GM21526 (cell line): ENCODE results near the gene SERP2.

Source experiments
- ATAC-seq: cut with Tn5 transposase; IDR thresholded peaks from one replicate; pipeline ENCODE4 v1.9.1; 2021; ENCODE audit warnings: moderate library complexity; ENCODE audit not compliant: unreplicated experiment, low FRiP score

Gene SERP2

DNA sequence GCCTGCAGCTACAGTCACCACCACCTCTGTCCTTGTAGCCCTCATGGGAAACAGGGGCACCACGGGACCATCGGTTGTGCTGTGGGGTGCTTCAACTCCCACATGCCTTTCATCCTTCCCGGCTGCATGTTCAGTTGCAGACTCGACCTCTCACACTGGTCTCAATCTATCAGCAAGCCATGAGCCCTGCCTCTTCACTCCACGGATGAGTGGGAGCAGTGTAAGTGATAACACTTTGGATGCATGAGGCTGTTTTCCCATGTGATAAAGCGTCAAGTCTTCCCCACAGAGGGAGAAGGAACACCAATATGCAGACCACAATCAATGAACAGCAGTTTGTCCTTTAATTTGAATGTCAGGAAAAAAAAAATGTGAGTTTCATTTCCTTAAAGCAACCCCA lies 12.2 kb downstream of the SERP2 start:
- no peak for ATAC-seq

DNA sequence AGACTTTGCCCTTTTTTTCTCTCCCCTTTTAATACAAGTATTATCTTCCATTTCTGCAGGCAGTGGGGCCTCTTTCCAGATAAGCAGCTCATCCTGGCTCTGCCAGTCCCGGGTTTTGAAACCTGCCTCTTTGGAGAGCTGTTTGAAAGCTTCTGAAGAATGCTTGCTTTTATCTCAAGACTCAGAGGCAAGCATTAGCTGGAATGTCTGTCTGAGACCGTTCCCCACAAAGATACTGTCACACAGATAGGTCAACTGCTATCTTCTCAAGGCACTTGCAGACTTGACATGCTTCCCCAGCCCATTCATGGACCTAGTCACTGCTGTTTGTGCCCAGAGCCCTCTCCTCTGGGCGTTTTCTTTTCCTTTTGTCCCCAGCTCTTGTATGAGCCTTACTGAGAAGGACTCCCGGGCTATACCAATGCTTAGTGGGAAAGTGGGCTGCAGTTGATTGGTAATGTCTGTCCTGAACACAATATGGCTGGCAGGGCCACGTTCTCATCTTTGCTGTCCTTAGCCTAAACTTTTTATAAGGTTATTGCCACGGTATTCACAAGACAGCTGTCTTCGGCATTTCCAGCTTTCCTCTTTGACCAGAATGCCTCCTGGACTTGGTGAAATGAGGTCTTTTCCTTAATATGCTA lies 13.4 kb downstream of the SERP2 start:
- ATAC-seq = no peak

DNA sequence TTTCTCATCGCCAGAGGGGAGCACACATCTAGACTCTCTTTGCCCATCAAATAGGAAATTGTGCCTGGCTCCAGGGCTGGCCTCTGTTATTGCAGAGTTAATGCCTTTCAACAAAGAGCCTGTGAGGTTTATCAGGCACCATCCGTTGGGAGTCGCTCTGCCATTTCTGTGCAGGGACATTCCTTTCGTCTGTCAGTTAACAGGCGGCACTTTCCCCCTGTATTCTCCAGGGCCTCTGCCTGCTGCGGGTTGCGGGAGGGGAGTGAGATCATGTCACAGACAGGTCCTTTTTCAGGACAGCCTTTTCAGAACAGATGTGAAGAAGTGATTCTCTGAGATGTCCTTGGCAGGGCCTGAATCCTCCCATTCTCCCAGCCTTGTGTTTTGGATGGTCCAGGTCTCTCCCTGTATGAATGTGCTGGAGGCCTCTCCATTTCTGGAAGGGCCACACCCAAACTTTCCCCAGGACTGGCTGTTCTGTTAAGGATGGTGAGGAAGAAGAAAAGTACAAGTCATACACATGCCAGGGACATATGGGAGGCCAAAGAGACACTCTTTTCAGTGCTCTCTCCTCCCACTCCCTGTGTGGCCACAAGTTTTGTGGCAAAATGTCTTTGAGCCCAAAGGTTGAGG lies 14.9 kb downstream of the SERP2 start:
- no peak for ATAC-seq

DNA sequence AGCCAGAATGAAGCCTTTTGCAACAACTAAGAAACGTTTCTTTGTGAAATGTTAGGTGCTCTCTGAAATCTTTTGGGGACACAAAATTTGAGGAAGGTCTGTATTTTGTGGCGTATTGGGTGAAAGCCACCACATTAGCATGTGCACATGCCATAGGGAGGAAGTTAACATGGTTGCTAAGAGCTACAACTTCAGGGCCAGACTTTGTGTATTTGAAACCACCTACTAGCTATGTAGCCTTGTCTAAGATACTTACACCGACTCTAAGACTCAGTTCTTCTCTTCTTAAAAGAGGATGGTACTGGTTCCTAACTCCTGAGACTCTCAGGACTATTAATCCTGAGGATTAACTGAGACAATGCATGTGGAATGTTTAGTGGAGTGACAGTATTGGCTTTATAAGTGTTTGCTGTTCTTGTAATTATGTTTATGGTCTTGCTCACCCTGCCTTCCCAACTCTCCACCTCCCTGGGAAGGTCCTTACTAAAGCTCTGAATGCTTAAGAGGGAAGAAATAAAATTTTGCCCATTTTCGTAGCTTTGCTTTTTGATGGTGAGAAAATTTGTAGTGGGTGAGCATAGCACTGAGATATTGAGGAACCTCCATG lies 15.5 kb downstream of the SERP2 start:
- ATAC-seq = no peak

DNA sequence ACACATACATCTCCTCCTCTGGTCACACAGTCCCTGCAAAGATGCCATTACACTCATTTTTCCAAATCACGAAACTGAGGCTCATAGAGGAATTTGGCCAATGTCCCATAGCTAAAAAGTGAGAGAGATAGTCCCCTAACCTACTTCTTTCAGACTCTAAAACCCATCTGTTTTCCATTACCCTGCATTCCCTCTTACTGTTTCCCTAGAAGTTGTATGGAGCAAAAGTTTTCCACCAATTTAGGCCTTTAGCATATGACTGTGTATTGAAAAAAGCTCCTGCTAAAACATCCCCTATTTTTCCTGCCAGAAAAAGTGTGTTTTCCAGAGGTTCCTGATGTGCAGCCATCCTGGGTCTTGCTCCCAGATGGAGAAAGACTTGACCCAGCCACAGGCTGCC lies 16.3 kb downstream of the SERP2 start:
- ATAC-seq = no peak

DNA sequence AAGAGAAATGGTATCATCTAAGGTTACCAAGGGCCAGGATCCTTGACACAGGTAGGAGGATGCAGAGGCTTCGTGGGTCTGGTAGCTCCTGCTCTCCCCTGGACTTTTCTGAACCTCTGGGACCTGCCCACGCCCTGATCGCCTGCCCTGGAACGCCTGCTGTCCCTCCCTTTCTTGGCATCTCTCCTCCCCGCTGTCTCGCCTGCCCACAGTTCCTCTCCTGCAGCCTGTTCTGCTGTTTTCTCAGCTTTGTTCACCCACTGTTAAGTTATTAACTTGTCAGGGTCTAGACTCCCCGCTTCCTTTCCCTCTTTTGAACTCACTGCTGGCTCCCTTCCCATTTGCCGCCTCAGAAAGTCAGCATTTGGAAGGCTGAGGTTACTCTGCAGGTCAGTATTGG lies 19.8 kb downstream of the SERP2 start:
- ATAC-seq = no peak

DNA sequence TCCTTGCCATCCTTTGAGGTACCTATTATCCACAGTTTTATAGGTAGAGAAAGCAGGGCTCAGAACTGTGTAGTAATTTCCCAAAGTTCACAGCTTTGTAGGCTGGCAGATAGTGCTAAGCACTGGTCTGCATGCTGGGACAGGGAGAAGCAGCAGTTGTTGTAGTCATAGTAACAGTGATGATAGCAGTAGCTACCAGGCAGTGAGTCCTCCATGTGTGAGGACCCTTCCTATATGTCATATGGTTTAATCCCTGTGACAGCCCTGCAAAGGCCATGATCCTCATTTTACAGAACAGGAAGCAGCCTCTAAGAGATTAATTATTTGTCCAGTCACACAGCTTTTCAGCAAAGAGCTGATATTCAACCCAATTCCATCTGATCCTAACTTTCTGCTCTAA lies 21.0 kb downstream of the SERP2 start:
- ATAC-seq = no peak

DNA sequence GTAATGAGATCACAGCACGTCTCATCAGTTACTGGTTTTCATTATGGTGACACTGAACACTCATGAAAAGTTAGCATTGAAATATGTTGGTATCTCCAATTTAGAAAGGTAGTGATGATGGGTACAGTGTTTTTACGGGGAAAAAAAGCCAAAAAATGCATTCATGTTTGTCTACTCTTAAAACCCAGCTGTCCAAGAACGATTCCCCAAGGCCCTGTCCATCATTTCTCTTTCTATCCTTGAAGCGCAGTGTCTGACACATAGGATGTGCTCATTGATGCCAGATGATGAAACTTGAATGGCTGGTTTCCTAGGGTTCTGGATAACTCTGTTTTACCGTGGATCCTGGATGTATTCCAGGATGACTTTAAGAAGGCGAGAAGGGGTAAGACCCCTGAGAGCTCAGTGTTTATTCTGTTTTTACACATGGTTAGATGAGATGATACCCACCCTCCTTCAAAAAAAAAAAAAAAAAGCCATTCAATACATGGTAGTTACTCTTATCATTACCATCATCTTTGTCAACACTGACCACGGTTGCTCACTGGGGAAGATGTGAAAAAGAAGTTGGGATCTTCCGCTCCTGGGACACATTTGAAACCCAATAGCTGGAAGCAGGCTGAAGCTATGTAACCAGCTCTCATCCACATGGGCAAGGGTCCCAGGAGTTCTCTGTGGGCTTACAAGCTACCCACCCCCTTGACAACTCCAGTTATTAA lies 22.5 kb downstream of the SERP2 start:
- ATAC-seq = no peak

DNA sequence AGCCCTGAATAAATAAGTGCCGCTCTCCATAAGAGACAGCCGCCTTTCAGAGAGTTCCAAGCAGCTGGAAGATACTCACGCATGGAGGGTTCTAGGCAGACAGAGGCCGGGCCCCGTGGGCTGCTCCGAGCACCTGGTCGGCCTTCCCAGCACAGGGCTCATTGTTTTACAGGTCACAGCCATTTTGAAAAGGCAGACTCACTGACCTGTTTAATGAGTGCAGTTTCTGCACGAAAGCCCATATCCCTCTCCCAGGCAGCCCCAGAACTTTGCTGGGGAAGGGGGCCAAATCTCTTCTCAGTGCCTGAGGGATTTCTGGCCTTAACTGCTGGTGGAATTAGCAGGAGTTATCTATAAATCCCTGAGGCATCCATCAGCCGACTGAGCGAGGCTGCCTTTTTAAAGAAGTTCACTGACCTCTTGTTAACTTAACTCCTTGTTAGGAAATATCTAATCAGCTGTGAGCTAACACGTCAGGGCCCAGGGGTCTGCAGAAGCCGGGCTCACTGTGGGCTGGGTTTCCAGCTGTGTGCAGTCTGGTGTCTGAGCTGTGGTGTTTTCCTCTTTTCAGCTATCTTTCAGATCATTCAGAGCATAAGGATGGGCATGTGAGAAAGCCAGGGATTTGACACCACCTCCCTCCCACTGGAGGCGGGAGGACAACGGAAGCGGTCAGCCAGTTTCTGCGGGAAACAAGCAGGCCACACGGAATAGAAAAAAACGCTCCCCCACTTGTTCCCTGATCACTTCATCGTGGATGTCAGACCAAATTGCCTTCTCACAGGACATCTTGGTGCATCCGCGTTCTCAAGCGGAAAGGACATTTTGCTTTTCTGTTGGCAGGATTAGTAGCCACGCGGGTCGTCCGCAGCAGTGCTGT lies 23.3 kb downstream of the SERP2 start:
- no peak for ATAC-seq

DNA sequence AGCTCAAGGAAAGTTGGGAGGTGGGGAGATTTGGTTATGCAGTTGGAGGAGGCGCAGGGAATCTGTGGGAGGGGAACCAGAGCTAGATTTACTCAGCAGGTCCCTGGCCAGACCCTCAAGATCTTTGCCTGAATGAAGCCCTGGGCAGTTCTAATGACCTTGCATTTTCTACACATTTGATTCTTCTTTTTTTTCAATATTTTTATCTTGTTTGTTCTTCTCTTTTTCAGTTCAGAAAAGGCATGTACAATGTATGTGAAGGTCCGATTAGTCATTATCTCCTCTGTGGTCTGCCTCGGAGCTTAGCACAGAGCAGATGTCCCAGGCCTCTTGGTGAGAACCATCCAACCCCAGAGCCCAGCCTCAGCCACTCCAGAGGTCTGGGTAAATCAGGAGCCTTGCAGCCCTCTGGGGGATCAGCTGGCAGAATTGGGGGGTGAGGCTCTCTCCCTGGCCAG lies 24.2 kb downstream of the SERP2 start:
- no peak for ATAC-seq

DNA sequence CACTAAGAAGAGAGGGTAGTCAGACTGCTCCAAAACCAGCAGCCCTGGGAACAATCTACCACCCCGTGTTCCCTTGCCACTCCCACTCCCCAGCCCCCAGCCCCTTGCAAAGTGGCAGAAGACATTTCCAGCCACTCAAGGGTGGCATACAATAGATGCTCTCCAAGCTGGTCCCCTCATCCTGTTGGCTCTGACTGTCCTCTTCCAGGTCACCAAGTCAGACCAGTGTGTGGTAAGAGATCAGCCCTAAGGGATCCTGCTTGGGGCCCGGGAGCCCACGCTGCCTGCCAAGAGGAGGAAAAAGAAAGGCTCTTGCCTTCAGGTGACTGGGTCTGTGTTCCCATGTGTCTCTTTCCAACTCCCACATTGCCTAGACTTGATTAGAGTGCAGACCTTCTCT lies 25.0 kb downstream of the SERP2 start:
- ATAC-seq = no peak

DNA sequence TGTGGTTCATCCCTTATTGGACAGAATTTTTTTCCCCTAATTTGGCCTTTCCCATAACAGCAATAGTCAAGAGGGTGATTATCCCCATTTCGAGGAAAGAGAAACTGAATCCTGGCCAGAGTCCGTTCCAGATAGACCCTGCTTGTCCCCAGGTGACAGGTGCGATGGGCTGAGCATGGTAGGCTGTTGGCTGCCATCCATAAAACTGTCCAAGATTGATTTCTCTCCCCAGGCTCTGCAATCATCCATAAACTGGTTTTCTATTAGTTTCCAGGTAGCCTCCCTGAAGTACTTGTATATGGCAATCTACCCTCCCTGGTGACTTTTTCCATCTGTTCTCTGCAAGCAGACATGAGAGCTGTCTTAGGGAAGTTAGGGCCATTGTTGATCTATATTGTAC lies 25.4 kb downstream of the SERP2 start:
- no peak for ATAC-seq

DNA sequence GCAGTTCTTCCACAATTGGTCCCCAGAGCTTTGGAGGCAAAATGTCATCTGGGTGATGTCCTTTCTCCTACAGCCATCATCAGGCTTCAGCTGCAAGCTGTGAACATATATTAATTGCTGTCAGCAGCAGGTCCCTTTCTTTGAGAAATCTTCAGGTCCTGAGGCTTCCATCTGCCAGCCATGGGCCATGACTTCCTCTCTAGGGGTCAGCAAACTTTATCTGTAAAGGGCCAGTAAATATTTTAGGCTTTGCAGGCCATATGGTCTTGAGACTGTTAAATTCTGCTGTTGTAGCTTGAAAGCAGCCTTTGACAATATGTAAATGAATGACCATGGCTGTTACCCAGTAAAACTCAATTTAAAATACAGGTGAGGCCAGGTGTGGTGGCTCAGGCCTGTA lies 27.1 kb downstream of the SERP2 start:
- no peak for ATAC-seq

DNA sequence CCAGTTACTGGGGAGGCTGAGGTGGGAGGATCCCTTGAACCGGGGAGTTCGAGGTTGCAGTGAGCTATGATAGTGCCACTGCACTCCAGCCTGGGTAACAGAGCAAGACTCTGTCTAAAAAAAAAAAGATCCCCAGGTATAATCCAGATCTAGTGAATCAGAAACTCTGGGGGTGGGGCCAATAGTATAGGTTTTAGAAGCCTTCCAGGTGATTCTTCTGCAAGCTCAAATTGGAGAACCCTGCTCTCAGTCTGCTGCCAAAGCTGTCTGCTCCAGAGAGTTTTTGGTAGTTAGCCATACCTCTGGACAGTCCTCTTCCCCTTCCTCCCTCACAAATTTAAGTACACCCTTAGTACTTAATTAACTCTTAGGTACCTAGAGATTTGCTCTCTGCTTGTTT lies 28.0 kb downstream of the SERP2 start:
- ATAC-seq = no peak

DNA sequence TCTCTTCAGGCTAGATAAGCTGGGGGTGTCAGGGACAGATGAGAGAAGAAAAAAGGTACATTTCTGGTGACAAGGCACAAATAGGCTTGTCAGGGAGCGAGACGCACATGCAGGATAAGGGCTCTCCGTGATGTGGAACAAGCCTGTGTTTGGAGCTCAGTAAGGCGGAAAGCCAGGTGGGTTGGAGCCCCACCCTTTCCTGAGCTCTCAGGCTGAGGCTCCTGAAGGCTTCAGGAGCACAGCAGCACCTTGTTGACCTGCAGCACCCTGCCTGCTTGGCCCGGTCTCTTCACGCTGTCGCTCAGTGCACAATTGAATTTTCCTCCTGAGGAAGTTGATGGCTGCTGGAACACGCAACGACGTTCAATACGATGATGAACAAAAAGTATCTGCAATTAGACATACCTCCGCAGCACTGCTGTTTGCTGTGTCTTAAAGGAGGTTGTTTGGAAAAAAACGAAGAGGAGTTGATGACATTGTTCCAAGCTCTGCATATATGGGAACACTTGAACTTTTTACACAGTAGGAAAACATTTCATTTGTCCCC lies 29.3 kb downstream of the SERP2 start:
- no peak for ATAC-seq

DNA sequence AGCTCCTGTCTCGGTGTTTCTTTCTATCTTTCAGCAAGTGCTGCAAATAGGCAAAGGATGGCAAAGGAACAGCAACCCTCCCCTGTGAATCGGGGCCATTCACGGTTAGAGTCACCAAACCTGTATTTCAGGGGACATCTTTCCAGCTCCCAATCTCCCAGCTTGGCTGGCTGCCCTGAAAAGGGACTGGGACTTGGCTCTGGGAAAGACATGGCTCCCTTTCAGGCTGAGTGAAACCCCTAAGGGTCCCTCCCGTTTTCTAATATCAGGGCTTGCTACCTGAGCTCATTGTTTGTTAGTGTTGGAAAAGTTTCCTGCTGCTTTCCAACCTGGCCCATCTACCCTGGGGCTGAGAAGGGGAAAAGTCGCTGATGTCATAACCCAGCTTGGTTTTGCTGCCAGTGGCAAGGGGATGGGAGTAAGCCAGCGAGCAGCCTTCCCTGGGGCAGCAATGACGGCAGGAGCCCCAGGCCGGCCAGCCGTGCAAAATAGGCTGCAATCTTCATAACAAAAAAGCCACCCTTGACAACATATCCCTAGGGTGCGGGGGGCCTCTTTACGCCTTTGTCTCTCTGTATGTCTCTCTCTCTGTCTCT lies 29.9 kb downstream of the SERP2 start:
- no peak for ATAC-seq

DNA sequence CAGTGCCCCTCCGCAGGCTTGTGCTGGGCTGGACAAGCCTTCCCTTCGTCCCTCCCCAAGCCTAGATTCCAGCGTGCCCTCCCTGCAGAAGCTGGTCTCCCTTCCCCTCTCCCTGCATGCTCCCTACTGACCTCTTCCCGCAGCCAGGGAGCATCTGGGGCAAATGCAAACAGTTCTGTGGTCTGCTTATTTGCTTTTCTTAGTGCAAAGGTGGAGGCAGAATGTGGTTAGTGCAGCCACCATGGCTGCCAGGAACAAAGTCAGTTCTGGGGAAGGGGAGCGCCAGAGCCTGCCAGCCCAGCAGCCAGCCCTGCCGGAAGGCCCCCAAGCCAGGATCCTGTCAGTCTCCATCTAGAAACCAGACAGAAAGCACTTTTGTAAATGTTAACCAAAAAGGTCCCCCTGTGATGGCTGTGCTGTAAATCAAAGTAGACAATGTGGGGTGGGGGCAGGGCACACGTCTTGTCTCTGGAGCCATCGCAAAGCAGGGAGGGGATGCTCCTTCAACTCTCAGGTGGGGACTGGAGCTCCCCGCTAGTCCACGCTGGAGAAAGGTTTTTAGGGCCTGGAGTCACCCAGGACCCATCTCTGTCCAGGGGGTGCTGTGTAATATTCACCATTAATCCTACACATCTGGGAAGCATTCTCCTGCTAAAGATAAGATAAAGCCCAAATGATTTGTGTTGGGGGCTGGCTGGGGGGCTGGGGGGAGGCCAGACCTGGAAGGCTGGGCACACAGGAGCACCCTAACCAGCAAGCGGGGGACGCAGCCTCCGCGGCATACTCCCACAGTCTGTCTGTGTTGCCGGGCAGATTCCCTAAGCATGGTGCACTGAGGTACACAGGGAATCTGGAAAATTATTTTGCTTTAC lies 30.9 kb downstream of the SERP2 start:
- ATAC-seq = no peak

DNA sequence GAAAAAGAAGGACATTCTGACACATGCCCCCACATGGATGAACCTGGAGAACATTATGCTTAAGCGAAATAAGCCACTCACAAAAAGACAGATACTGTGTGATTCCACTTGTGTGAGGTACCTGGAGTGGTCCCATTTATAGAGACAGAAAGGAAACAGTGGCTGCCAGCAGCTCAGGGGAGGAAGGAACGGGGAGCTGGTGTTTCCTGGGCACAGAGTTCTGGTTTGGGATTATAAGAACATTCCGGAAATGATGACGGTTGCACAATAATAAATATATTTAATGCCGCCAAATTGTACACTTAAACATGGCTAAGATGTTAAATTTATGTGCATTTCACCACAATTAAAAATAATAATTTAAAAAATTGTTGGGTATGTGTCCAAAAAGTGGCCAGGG lies 33.0 kb downstream of the SERP2 start:
- ATAC-seq = no peak

DNA sequence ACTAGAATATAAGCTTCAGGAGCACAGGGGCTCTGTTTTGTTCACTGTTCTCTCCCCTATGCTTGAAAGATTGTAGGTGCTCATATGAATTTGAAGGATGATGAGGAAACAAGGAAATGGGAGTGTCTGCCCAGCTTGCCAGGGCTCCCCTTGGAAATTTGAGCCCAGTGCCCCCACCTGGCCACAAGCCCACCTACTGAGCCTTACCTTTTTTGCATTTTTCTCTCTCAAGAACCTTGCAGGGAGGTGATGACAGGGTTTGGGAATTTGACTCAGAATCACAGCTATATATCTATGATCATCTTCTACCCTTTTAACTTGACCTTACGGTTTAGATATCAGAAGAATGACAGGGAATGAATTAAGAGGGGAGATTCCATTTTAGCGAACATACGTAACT lies 33.8 kb downstream of the SERP2 start:
- ATAC-seq = no peak
